KOPT-K1 (cell line): Measurements from ENCODE around the gene C9orf43.
"Not testable (repeated sequence)": the region's sequence is repeated elsewhere in the genome, so short reads cannot be mapped to it uniquely, and the experiment has no call there.

Experiments
- H3K27ac ChIP-seq: fragments of 200-600 bp; sonication (generic); 2 replicates; pipeline ENCODE4 v1.5.1; 2016; ENCODE audit warnings: antibody characterized with exemption, mild to moderate bottlenecking, low read depth, low read length; ENCODE audit not compliant: poor library complexity, severe bottlenecking
- H3K36me3 ChIP-seq: fragments of 200-600 bp; sonication (generic); 2 replicates; pipeline ENCODE4 v1.5.1; 2017; ENCODE audit warnings: antibody characterized with exemption, mild to moderate bottlenecking, low read length, moderate library complexity; ENCODE audit not compliant: insufficient read depth
- H3K9me3 ChIP-seq: fragments of 200-600 bp; sonication (generic); 2 replicates; pipeline ENCODE4 v1.5.1; 2017; ENCODE audit warnings: antibody characterized with exemption, low read length, mild to moderate bottlenecking; ENCODE audit not compliant: insufficient read depth, poor library complexity, severe bottlenecking

C9orf43 gene

GRCh38 chr9:113427629-113428028 is 17.1 kb downstream of the C9orf43 start:
- no peaks in the 10 kb centered on the region for H3K9me3 ChIP-seq
- H3K27ac ChIP-seq, result no peak overlapping the region
- no peaks in the 10 kb centered on the region for H3K36me3 ChIP-seq

GRCh38 chr9:113428062-113428615 is 17.6 kb downstream of the C9orf43 start:
- Histone ChIP-seq H3K36me3 (no peaks in the 10 kb centered on the region), H3K27ac (no peak overlapping the region), H3K9me3 (no peaks in the 10 kb centered on the region)

- H3K27ac ChIP-seq, result no peak overlapping the region
- no peaks in the 10 kb centered on the region for H3K36me3 ChIP-seq
- H3K9me3 ChIP-seq, result no peaks in the 10 kb centered on the region
Observed at GRCh38 chr9:113431191-113431590, 20.6 kb downstream of the C9orf43 start.

GRCh38 chr9:113436728-113437515 is 26.4 kb downstream of the C9orf43 start:
- H3K27ac ChIP-seq, result no peak overlapping the region
- no peaks in the 10 kb centered on the region for H3K36me3 ChIP-seq
- no peaks in the 10 kb centered on the region for H3K9me3 ChIP-seq

- H3K27ac ChIP-seq, result not testable (repeated sequence)
Observed at GRCh38 chr9:113437716-113438115, 27.2 kb downstream of the C9orf43 start.

GRCh38 chr9:113444736-113445135 is 34.2 kb downstream of the C9orf43 start:
- Histone ChIP-seq H3K36me3 (no peaks in the 10 kb centered on the region), H3K9me3 (no peaks in the 10 kb centered on the region), H3K27ac (no peak overlapping the region)

More at GRCh38 chr9:113437716-113438115, 27.2 kb downstream of the C9orf43 start:
- H3K36me3 ChIP-seq, H3K9me3 ChIP-seq: not testable (repeated sequence)

- Histone ChIP-seq H3K9me3 (no peaks in the 10 kb centered on the region), H3K36me3 (no peaks in the 10 kb centered on the region), H3K27ac (no peak overlapping the region)
Observed at GRCh38 chr9:113446323-113446740, 35.8 kb downstream of the C9orf43 start.

GRCh38 chr9:113449376-113449775 is 38.8 kb downstream of the C9orf43 start:
- Histone ChIP-seq H3K36me3 (no peaks in the 10 kb centered on the region), H3K27ac (no peak overlapping the region), H3K9me3 (no peaks in the 10 kb centered on the region)

GRCh38 chr9:113452113-113452605 is 41.6 kb downstream of the C9orf43 start:
- H3K36me3 ChIP-seq, result no peaks in the 10 kb centered on the region

GRCh38 chr9:113454914-113455761 is 44.6 kb downstream of the C9orf43 start:
- H3K27ac ChIP-seq, result peak overlapping the region; percentile 6

More at GRCh38 chr9:113452113-113452605, 41.6 kb downstream of the C9orf43 start:
- Histone ChIP-seq H3K9me3 (no peaks in the 10 kb centered on the region), H3K27ac (no peak overlapping the region)

GRCh38 chr9:113456235-113456634 is 45.7 kb downstream of the C9orf43 start:
- Histone ChIP-seq H3K36me3 (no peaks in the 10 kb centered on the region), H3K27ac (no peak overlapping the region), H3K9me3 (no peaks in the 10 kb centered on the region)

More at GRCh38 chr9:113454914-113455761, 44.6 kb downstream of the C9orf43 start:
- H3K36me3 ChIP-seq, result no peaks in the 10 kb centered on the region
- no peaks in the 10 kb centered on the region for H3K9me3 ChIP-seq

GRCh38 chr9:113461285-113461684 is 50.7 kb downstream of the C9orf43 start:
- H3K9me3 ChIP-seq, result no peaks in the 10 kb centered on the region
- H3K27ac ChIP-seq, result no peak overlapping the region
- H3K36me3 ChIP-seq, result no peaks in the 10 kb centered on the region

GRCh38 chr9:113461943-113462342 is 51.4 kb downstream of the C9orf43 start:
- Histone ChIP-seq H3K27ac (no peak overlapping the region), H3K36me3 (no peaks in the 10 kb centered on the region), H3K9me3 (no peaks in the 10 kb centered on the region)

- Histone ChIP-seq H3K36me3 (no peaks in the 10 kb centered on the region), H3K9me3 (no peaks in the 10 kb centered on the region), H3K27ac (no peak overlapping the region)
Observed at GRCh38 chr9:113462781-113463286, 52.3 kb downstream of the C9orf43 start.
